HepG2 (cell line): ENCODE results near the gene FAH. TPM values are rescaled to one million over a fixed set of nuclear protein-coding genes. Genes with fewer than 3 reads are reported as not detected.

Experiments
- MED13 ChIP-seq: sonication (generic); formaldehyde crosslinking; IDR thresholded peaks from 2 replicates; pipeline ENCODE4 v1.5.0; 2020; ENCODE audit warnings: missing genetic modification reagents
- MTF2 ChIP-seq: sonication (generic); formaldehyde crosslinking; IDR thresholded peaks from 2 replicates; pipeline ENCODE4 v1.5.0; 2020; ENCODE audit warnings: missing genetic modification reagents, borderline replicate concordance
- NFIB ChIP-seq: sonication (generic); formaldehyde crosslinking; IDR thresholded peaks from 2 replicates; pipeline ENCODE4 v1.9.0; 2021; ENCODE audit warnings: missing genetic modification reagents, mild to moderate bottlenecking, borderline replicate concordance
- NKX3-1 ChIP-seq: sonication (generic); formaldehyde crosslinking; IDR thresholded peaks from 2 replicates; pipeline ENCODE4 v1.5.0; 2020; ENCODE audit warnings: missing genetic modification reagents
- NONO ChIP-seq, 2 experiments: fragments of 450-650 bp in 1 of 2; sonication (generic) in 1 of 2; formaldehyde crosslinking in 1 of 2; IDR thresholded peaks in 1 of 2; conservative IDR thresholded peaks in 1 of 2; 2 replicates each; pipeline versions ENCODE4 v1.6.1 to v1.8.0; 2017 to 2022; ENCODE audit warnings: mild to moderate bottlenecking in 1 of 2, missing genetic modification reagents in 1 of 2, moderate library complexity in 1 of 2
- NRL ChIP-seq: sonication (generic); formaldehyde crosslinking; IDR thresholded peaks from 2 replicates; pipeline ENCODE4 v1.5.0; 2020; ENCODE audit warnings: missing genetic modification reagents, mild to moderate bottlenecking, moderate library complexity, borderline replicate concordance
- PCBP2 ChIP-seq: fragments of 200-400 bp; formaldehyde crosslinking; optimal IDR thresholded peaks from 2 replicates; pipeline ENCODE3; 2018; ENCODE audit warnings: low read length, low read depth; ENCODE audit not compliant: poor library complexity, severe bottlenecking
- SYNCRIP ChIP-seq: fragments of 200-400 bp; formaldehyde crosslinking; IDR thresholded peaks from 2 replicates; pipeline ENCODE4 v1.6.1; 2018; ENCODE audit warnings: mild to moderate bottlenecking, low read depth, low read length; ENCODE audit not compliant: insufficient read depth
- TCF12 ChIP-seq, 2 experiments: fragments of 450-650 bp in 1 of 2; sonication (generic) in 1 of 2; formaldehyde crosslinking in 1 of 2; IDR thresholded peaks; 2 replicates each; pipeline versions ENCODE4 v1.6.1 to v1.8.0; 2017 to 2022; ENCODE audit warnings: antibody characterized with exemption in 1 of 2, mild to moderate bottlenecking in 1 of 2, missing genetic modification reagents in 1 of 2, moderate library complexity in 1 of 2
- YEATS2 ChIP-seq: sonication (generic); formaldehyde crosslinking; IDR thresholded peaks from 2 replicates; pipeline ENCODE4 v1.4.0; 2020; ENCODE audit warnings: missing genetic modification reagents, borderline replicate concordance
- ZNF33B ChIP-seq: sonication (generic); formaldehyde crosslinking; IDR thresholded peaks from 2 replicates; pipeline ENCODE4 v1.5.1; 2020; ENCODE audit warnings: mild to moderate bottlenecking, missing genetic modification reagents
- ZNF773 ChIP-seq: sonication (generic); formaldehyde crosslinking; IDR thresholded peaks from 2 replicates; pipeline ENCODE4 v1.4.0; 2020; ENCODE audit warnings: missing genetic modification reagents, borderline replicate concordance
- polyA plus RNA-seq, 8 experiments: library from polyadenylated mRNA; depleted of rRNA in 3 of 8; stranded (reverse) in 7 of 8; unstranded in 1 of 8; fragments of >200 nt; fragmentation: Illumina TruSeq in 4 of 8; extraction: Trizol in 4 of 8; gene quantifications; 2 replicates each; pipeline versions ENCODE4 v1.2.1 to v1.2.3, GENCODE V29; 2011 to 2016; ENCODE audit warnings: low read depth in 4 of 8, missing spikeins in 1 of 8, mixed read lengths in 1 of 8; ENCODE audit not compliant: insufficient read depth in 1 of 8
- total RNA-seq, 5 experiments: library from RNA; depleted of rRNA; stranded (reverse); fragments of >200 nt; fragmentation: Illumina TruSeq; extraction: Trizol; gene quantifications; 2 replicates each; pipeline ENCODE4 v1.2.3, GENCODE V29; 2016; ENCODE audit warnings: low read depth in 1 of 5
- TF ChIP-seq, protein P1 (sequence below): IDR thresholded peaks from 2 replicates; pipeline ENCODE4 v1.6.1; 2016; ENCODE audit warnings: missing biosample characterization, missing genetic modification reagents, low read depth
- TF ChIP-seq, protein P2 (sequence below): sonication (generic); formaldehyde crosslinking; IDR thresholded peaks from 2 replicates; pipeline ENCODE4 v1.9.0; 2021; ENCODE audit warnings: missing genetic modification reagents, borderline replicate concordance
- TF ChIP-seq, protein P3 (sequence below): sonication (generic); formaldehyde crosslinking; IDR thresholded peaks from 2 replicates; pipeline ENCODE4 v1.8.0; 2022; ENCODE audit warnings: missing genetic modification reagents, mild to moderate bottlenecking, moderate library complexity, borderline replicate concordance
- TF ChIP-seq, protein P4 (sequence below): sonication (generic); formaldehyde crosslinking; IDR thresholded peaks from 2 replicates; pipeline ENCODE4 v1.8.0; 2023; ENCODE audit warnings: mild to moderate bottlenecking, missing genetic modification reagents
- TF ChIP-seq, protein P5 (sequence below): sonication (generic); formaldehyde crosslinking; IDR thresholded peaks from 2 replicates; pipeline ENCODE4 v1.5.0; 2020; ENCODE audit warnings: mild to moderate bottlenecking, missing genetic modification reagents

Gene FAH
- total and polyA plus RNA-seq, 2 of the 13 experiments (the other 11 are each of a cell fraction or from before 2014, with no cell fraction given) = 36.6 to 75.0 TPM

DNA sequence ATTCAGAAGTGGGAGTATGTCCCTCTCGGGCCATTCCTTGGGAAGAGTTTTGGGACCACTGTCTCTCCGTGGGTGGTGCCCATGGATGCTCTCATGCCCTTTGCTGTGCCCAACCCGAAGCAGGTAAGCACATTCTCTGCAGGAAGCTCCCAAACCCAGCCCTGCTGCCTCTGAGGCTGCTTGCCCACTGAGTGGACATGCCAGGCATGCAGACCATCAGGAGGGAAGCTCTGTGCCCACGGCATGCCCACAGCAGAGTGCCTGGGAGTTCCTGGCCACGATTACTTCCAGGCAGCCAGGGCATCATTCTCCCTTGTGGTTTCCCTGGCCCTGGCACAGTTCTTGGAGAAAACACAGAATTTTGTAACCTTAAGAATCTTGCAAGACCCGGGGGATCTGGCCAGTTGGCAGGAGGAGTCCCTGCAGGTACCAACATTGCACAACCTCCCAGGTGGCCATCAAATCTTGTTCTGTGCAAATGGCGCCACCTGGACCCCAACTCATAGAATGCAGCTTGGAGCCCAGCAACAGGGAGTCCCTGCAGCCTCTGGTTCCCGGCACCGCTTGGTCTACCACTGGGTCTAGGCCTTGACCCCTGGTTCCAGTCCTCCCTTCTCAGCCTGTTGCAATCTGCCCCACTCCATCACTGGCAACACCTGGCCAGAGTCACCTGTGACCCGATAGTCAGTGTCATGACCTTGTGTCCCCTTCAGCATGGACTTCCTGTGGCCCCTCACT, 20.4 kb downstream of the FAH start (continued):
- TF ChIP-seq NONO (IDR thresholded peaks at IDR 0.05) (no peak), NONO (CRISPR knock-in tag; conservative IDR thresholded peaks at IDR 0.05) (peak; percentile 35; the same call in 1 of the 2 replicates), ZNF33B (CRISPR knock-in tag) (no peak), NRL (CRISPR knock-in tag) (no peak), NKX3-1 (no peak), PCBP2 (no peak), TCF12 (IDR thresholded peaks at IDR 0.05) (no peak), TCF12 (CRISPR knock-in tag; IDR thresholded peaks at IDR 0.05) (no peak), ZNF773 (CRISPR knock-in tag) (no peak), MED13 (no peak), SYNCRIP (no peak), MTF2 (CRISPR knock-in tag) (no peak), NFIB (CRISPR knock-in tag) (no peak), YEATS2 (no peak)
- TF ChIP-seq, protein P1, sequence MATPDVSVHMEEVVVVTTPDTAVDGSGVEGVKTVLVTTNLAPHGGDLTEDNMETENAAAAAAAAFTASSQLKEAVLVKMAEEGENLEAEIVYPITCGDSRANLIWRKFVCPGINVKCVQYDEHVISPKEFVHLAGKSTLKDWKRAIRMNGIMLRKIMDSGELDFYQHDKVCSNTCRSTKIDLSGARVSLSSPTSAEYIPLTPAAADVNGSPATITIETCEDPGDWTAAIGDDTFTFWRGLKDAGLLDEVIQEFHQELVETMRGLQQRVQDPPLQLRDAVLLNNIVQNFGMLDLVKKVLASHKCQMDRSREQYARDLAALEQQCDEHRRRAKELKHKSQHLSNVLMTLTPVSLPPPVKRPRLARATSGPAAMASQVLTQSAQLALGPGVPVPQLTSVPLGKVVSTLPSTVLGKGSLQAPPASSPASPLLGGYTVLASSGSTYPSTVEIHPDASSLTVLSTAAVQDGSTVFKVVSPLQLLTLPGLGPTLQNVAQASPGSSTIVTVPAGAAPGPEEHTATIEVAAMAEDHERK (CRISPR knock-in tag) = no peak
- TF ChIP-seq, protein P2, sequence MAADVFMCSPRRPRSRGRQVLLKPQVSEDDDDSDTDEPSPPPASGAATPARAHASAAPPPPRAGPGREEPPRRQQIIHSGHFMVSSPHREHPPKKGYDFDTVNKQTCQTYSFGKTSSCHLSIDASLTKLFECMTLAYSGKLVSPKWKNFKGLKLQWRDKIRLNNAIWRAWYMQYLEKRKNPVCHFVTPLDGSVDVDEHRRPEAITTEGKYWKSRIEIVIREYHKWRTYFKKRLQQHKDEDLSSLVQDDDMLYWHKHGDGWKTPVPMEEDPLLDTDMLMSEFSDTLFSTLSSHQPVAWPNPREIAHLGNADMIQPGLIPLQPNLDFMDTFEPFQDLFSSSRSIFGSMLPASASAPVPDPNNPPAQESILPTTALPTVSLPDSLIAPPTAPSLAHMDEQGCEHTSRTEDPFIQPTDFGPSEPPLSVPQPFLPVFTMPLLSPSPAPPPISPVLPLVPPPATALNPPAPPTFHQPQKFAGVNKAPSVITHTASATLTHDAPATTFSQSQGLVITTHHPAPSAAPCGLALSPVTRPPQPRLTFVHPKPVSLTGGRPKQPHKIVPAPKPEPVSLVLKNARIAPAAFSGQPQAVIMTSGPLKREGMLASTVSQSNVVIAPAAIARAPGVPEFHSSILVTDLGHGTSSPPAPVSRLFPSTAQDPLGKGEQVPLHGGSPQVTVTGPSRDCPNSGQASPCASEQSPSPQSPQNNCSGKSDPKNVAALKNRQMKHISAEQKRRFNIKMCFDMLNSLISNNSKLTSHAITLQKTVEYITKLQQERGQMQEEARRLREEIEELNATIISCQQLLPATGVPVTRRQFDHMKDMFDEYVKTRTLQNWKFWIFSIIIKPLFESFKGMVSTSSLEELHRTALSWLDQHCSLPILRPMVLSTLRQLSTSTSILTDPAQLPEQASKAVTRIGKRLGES (CRISPR knock-in tag) = no peak
- TF ChIP-seq, protein P3, sequence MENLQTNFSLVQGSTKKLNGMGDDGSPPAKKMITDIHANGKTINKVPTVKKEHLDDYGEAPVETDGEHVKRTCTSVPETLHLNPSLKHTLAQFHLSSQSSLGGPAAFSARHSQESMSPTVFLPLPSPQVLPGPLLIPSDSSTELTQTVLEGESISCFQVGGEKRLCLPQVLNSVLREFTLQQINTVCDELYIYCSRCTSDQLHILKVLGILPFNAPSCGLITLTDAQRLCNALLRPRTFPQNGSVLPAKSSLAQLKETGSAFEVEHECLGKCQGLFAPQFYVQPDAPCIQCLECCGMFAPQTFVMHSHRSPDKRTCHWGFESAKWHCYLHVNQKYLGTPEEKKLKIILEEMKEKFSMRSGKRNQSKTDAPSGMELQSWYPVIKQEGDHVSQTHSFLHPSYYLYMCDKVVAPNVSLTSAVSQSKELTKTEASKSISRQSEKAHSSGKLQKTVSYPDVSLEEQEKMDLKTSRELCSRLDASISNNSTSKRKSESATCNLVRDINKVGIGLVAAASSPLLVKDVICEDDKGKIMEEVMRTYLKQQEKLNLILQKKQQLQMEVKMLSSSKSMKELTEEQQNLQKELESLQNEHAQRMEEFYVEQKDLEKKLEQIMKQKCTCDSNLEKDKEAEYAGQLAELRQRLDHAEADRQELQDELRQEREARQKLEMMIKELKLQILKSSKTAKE (CRISPR knock-in tag) = no peak
- TF ChIP-seq, protein P4, sequence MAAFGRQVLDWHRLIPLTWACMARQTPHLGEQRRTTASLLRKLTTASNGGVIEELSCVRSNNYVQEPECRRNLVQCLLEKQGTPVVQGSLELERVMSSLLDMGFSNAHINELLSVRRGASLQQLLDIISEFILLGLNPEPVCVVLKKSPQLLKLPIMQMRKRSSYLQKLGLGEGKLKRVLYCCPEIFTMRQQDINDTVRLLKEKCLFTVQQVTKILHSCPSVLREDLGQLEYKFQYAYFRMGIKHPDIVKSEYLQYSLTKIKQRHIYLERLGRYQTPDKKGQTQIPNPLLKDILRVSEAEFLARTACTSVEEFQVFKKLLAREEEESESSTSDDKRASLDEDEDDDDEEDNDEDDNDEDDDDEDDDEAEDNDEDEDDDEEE (CRISPR knock-in tag) = no peak
- TF ChIP-seq, protein P5, sequence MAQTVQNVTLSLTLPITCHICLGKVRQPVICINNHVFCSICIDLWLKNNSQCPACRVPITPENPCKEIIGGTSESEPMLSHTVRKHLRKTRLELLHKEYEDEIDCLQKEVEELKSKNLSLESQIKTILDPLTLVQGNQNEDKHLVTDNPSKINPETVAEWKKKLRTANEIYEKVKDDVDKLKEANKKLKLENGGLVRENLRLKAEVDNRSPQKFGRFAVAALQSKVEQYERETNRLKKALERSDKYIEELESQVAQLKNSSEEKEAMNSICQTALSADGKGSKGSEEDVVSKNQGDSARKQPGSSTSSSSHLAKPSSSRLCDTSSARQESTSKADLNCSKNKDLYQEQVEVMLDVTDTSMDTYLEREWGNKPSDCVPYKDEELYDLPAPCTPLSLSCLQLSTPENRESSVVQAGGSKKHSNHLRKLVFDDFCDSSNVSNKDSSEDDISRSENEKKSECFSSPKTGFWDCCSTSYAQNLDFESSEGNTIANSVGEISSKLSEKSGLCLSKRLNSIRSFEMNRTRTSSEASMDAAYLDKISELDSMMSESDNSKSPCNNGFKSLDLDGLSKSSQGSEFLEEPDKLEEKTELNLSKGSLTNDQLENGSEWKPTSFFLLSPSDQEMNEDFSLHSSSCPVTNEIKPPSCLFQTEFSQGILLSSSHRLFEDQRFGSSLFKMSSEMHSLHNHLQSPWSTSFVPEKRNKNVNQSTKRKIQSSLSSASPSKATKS (CRISPR knock-in tag) = no peak
